HCT116 (cell line): Measurements from ENCODE around the gene RASL11B. TPM values are rescaled to one million over a fixed set of nuclear protein-coding genes. Genes with fewer than 3 reads are reported as not detected.

Experiments
- ATAC-seq: fragments of 200-7000 bp; cut with Tn5 transposase; 2 replicates; pipeline ENCODE4 v1.9.1; 2020; ENCODE audit warnings: mild to moderate bottlenecking, moderate library complexity
- BruUV-seq: library from RNA; stranded (reverse); fragments of 400-500 nt; replicated peaks from 2 replicates; lab custom pipeline; 2021; lab: Mats Ljungman, UMichigan
- CTCF ChIA-PET: fragments of 300-600 bp; sonication (Branson Sonifier 250); formaldehyde crosslinking; loops from one replicate; lab custom pipeline; 2021; ENCODE audit warnings: antibody characterized with exemption; lab: Charles Lee
- POLR2A ChIA-PET: fragments of 300-600, 350-600 bp; sonication (Branson Sonifier 250); formaldehyde crosslinking; loops from one replicate; lab custom pipeline; 2021; ENCODE audit warnings: antibody characterized with exemption; lab: Charles Lee
- RAD21 ChIA-PET, 2 experiments: fragments of 300-600 bp; sonication (Branson Sonifier 250); formaldehyde crosslinking; loops; one replicate each; lab custom pipeline; 2023; ENCODE audit warnings: low total read pairs in 2 of 2; ENCODE audit not compliant: uncharacterized antibody in 2 of 2, unreplicated experiment in 2 of 2, low non-redundant PET in 1 of 2; lab: Charles Lee
- DNase-seq: peaks from one replicate; pipeline ENCODE4 v3.0.0-alpha.2; 2010; ENCODE audit warnings: low read depth, low spot score
- H2AFZ ChIP-seq: fragments of 200-600 bp; shearing (Covaris generic), sonication (generic); 2 replicates; pipeline ENCODE4 v1.6.1; 2017; ENCODE audit warnings: low read depth, mixed run types, mixed read lengths, antibody characterized with exemption, low read length; ENCODE audit not compliant: poor library complexity, severe bottlenecking
- H3K27ac ChIP-seq: 2 replicates; pipeline ENCODE4 v1.5.1; 2012; ENCODE audit warnings: low read depth, low read length
- H3K27me3 ChIP-seq: fragments of 200-600 bp; sonication (generic); 2 replicates; pipeline ENCODE4 v1.6.1; 2016; ENCODE audit warnings: mixed run types, low read length, mixed read lengths; ENCODE audit not compliant: insufficient read depth
- H3K36me3 ChIP-seq, 2 experiments: fragments of 200-500 bp in 1 of 2; fragments of 200-600 bp in 1 of 2; sonication (Bioruptor generic) in 1 of 2; sonication (generic) in 1 of 2; 2 replicates each; pipeline versions ENCODE4 v1.5.1 to v1.6.1; 2014 to 2016; ENCODE audit warnings: low read length in 2 of 2, inconsistent platforms in 1 of 2, mixed read lengths in 1 of 2, mixed run types in 1 of 2; ENCODE audit not compliant: insufficient read depth in 2 of 2, control insufficient read depth in 1 of 2
- H3K4me1 ChIP-seq, 2 experiments: fragments of 200-600 bp in 1 of 2; sonication (generic) in 1 of 2; 2 replicates each; pipeline versions ENCODE4 v1.5.1 to v1.6.1; 2012 to 2017; ENCODE audit warnings: low read length in 2 of 2, inconsistent platforms in 1 of 2, mild to moderate bottlenecking in 1 of 2, mixed read lengths in 1 of 2, mixed run types in 1 of 2, moderate library complexity in 1 of 2; ENCODE audit not compliant: insufficient read depth in 2 of 2, control insufficient read depth in 1 of 2
- H3K4me2 ChIP-seq: fragments of 200-600 bp; sonication (generic); 2 replicates; pipeline ENCODE4 v1.6.1; 2017; ENCODE audit warnings: mixed run types, low read length, mixed read lengths
- H3K4me3 ChIP-seq, 2 experiments: fragments of 200-600 bp in 1 of 2; sonication (generic) in 1 of 2; replicated peaks in 1 of 2; 2 replicates each; pipeline ENCODE4 v1.5.1; 2011 to 2016; ENCODE audit warnings: low read length in 2 of 2, control low read depth in 1 of 2, low read depth in 1 of 2, mild to moderate bottlenecking in 1 of 2, mixed read lengths in 1 of 2, mixed run types in 1 of 2
- H3K79me2 ChIP-seq: fragments of 200-600 bp; sonication (generic); 2 replicates; pipeline ENCODE4 v1.6.1; 2017; ENCODE audit warnings: mild to moderate bottlenecking, mixed run types, low read length, moderate library complexity, mixed read lengths; ENCODE audit not compliant: insufficient read depth
- H3K9ac ChIP-seq: fragments of 200-600 bp; sonication (generic); 2 replicates; pipeline ENCODE4 v1.6.1; 2016; ENCODE audit warnings: low read length, mixed read lengths
- H3K9me2 ChIP-seq: fragments of 200-600 bp; sonication (generic), shearing (Covaris generic); 2 replicates; pipeline ENCODE4 v1.6.1; 2017; ENCODE audit warnings: mixed run types, mild to moderate bottlenecking, moderate library complexity; ENCODE audit not compliant: insufficient read depth
- H3K9me3 ChIP-seq, 2 experiments: fragments of 200-500 bp in 1 of 2; fragments of 200-600 bp in 1 of 2; sonication (Bioruptor generic) in 1 of 2; sonication (generic) in 1 of 2; 2 replicates each; pipeline ENCODE4 v1.6.1; 2014 to 2017; ENCODE audit warnings: low read length in 2 of 2, mixed read lengths in 2 of 2, inconsistent platforms in 1 of 2, low read depth in 1 of 2, mild to moderate bottlenecking in 1 of 2, mixed run types in 1 of 2, moderate library complexity in 1 of 2; ENCODE audit not compliant: control insufficient read depth in 1 of 2, insufficient read depth in 1 of 2
- H4K20me1 ChIP-seq: fragments of 200-600 bp; sonication (generic), shearing (Covaris generic); 2 replicates; pipeline ENCODE4 v1.6.1; 2017; ENCODE audit warnings: mixed run types, mild to moderate bottlenecking, moderate library complexity; ENCODE audit not compliant: insufficient read depth
- CBX3 ChIP-seq: IDR thresholded peaks from 2 replicates; pipeline ENCODE4 v1.6.1; 2012; ENCODE audit warnings: low read depth
- CEBPB ChIP-seq: IDR thresholded peaks from 2 replicates; pipeline ENCODE4 v1.6.1; 2012; ENCODE audit warnings: low read depth
- EGR1 ChIP-seq: IDR thresholded peaks from 2 replicates; pipeline ENCODE4 v1.6.1; 2012; ENCODE audit warnings: low read depth
- EZH2 ChIP-seq: fragments of 200-600 bp; sonication (generic); IDR thresholded peaks from 2 replicates; pipeline ENCODE4 v1.6.1; 2017; ENCODE audit warnings: antibody characterized with exemption, mixed run types
- EZH2phosphoT487 ChIP-seq: fragments of 200-600 bp; IDR thresholded peaks from 2 replicates; pipeline ENCODE4 v1.6.1; 2018; ENCODE audit warnings: antibody characterized with exemption, borderline replicate concordance
- JUND ChIP-seq: IDR thresholded peaks from 2 replicates; pipeline ENCODE4 v1.6.1; 2012
- POLR2AphosphoS5 ChIP-seq: IDR thresholded peaks from 2 replicates; pipeline ENCODE4 v1.6.1; 2011; ENCODE audit warnings: mild to moderate bottlenecking, low read depth, low read length, moderate library complexity
- RAD21 ChIP-seq: IDR thresholded peaks from 2 replicates; pipeline ENCODE4 v1.6.1; 2012; ENCODE audit warnings: low read depth, mild to moderate bottlenecking
- SP1 ChIP-seq: IDR thresholded peaks from 2 replicates; pipeline ENCODE4 v1.6.1; 2012; ENCODE audit warnings: low read depth
- SRF ChIP-seq: IDR thresholded peaks from 2 replicates; pipeline ENCODE4 v1.6.1; 2012; ENCODE audit warnings: low read depth
- TCF7L2 ChIP-seq: IDR thresholded peaks from 2 replicates; pipeline ENCODE4 v1.7.0; 2011; ENCODE audit warnings: borderline replicate concordance, inconsistent platforms; ENCODE audit not compliant: insufficient read depth, insufficient read length; ENCODE audit errors: extremely low read depth
- YY1 ChIP-seq: IDR thresholded peaks from 2 replicates; pipeline ENCODE4 v1.6.1; 2011; ENCODE audit warnings: low read length, low read depth, moderate library complexity, mild to moderate bottlenecking; ENCODE audit not compliant: insufficient replicate concordance; ENCODE audit errors: extremely low read depth
- ZFX ChIP-seq: fragments of 450-650 bp; IDR thresholded peaks from 2 replicates; pipeline ENCODE4 v1.6.1; 2017
- intact Hi-C: fragments of 100-400 bp; cut with micrococcal nuclease; formaldehyde crosslinking; loops from 2 replicates; pipeline ENCODE4 v1.10.0; 2022
- total RNA-seq: library from RNA; stranded (reverse); gene quantifications from one replicate; pipeline ENCODE4 v1.2.1, GENCODE V29; 2021; ENCODE audit not compliant: unreplicated experiment
- TF ChIP-seq, protein P1 (sequence below): IDR thresholded peaks from 2 replicates; pipeline ENCODE4 v1.6.1; 2012
- TF ChIP-seq, protein P2 (sequence below): IDR thresholded peaks from 2 replicates; pipeline ENCODE4 v1.6.1; 2012; ENCODE audit warnings: low read depth
- TF ChIP-seq, protein P3 (sequence below): IDR thresholded peaks from 2 replicates; pipeline ENCODE4 v1.6.1; 2011; ENCODE audit warnings: mild to moderate bottlenecking, low read length, moderate library complexity; ENCODE audit not compliant: insufficient replicate concordance; ENCODE audit errors: extremely low read depth

Gene RASL11B
- total RNA-seq, 1 experiment from 2014 or later = 0.34 TPM

DNA sequence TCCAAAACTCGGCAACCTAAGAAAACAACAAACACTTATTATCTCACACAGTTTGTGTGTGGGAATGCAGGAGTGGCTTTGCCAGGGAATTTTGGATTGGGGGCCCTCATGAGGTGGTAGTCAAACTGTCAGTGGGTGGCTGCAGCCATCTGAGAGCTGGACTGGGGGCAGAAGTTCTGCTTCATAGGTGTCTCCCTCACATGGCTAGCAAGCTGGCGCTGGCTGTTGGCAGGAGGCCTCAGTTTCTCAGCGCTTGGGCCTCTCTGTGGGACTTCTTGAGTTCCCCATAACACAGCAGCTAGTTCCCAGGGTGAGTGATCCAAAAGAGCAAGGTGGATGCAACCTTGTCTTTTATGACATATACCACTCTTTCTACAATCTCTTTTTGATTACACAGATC, 26.0 kb upstream of the RASL11B start:
- Histone ChIP-seq H4K20me1 (no peaks in the 10 kb centered on the region; the same call in 1 of the 2 replicates), H3K4me3 (no peak overlapping the region), H3K9me3 (no peaks in the 10 kb centered on the region), H3K4me2 (no peak overlapping the region), H3K9ac (no peak overlapping the region), H3K4me1 (peaks cover 6 to 14% of the 10 kb centered on the region in 2 experiments; a peak in 2 of 4 replicates), H3K9me2 (no peaks in the 10 kb centered on the region), H3K79me2 (no peaks in the 10 kb centered on the region), H3K36me3 (no peaks in the 10 kb centered on the region)
- BruUV-seq = no TSS peak
- CTCF ChIA-PET = no interaction called here
- TF ChIP-seq CEBPB = no peak
- TF ChIP-seq EZH2 = no peak
- TF ChIP-seq JUND = no peak
- TF ChIP-seq TCF7L2 = no peak
- TF ChIP-seq, all 23 proteins: peak for 0
- H3K27ac ChIP-seq = no peak overlapping the region
- intact Hi-C loops = no loop called here
- ChIA-PET POLR2A (no interaction called here), RAD21 (no interaction called here)
- ATAC-seq (no peak), DNase-seq (no peak)
- no peak overlapping the region for H2AFZ ChIP-seq
- no peaks in the 10 kb centered on the region for H3K27me3 ChIP-seq

DNA sequence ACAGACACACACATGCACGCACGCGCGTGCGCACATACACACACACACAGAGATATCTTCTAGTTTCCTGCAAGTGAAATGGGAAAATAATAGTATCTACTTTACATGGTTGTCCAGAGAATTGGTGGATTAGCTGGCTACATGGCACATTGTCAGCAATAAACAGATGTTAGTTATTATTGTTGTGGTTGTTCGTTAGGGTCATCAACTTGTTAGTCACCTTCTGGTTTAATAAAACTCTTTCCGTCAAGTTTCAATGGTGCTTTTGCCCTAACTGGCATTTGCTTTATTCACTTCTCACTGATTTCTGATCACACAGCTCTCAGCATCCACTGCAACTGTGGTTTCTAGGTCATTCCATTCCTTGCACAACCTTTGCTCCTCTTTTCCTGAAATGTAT, 25.4 kb upstream of the RASL11B start:
- H3K79me2 ChIP-seq = no peaks in the 10 kb centered on the region
- CTCF ChIA-PET = no interaction called here
- no peaks in the 10 kb centered on the region for H3K9me2 ChIP-seq
- H3K27me3 ChIP-seq = no peaks in the 10 kb centered on the region
- H3K9ac ChIP-seq = no peak overlapping the region
- ATAC-seq (no peak), DNase-seq (no peak)
- H3K9me3 ChIP-seq = no peaks in the 10 kb centered on the region
- H4K20me1 ChIP-seq = no peaks in the 10 kb centered on the region; the same call in 1 of the 2 replicates
- RAD21 ChIA-PET = no interaction called here
- no peak overlapping the region for H2AFZ ChIP-seq
- intact Hi-C loops = no loop called here
- BruUV-seq = no TSS peak
- H3K36me3 ChIP-seq = no peaks in the 10 kb centered on the region
- no peak overlapping the region for H3K4me2 ChIP-seq
- no peak overlapping the region for H3K27ac ChIP-seq
- peaks cover 6 to 14% of the 10 kb centered on the region in 2 experiments; a peak in 2 of 4 replicates for H3K4me1 ChIP-seq
- H3K4me3 ChIP-seq = no peak overlapping the region
- POLR2A ChIA-PET = no interaction called here
- TF ChIP-seq CBX3 = no peak
- no peak for TF ChIP-seq POLR2AphosphoS5
- TF ChIP-seq ZFX = no peak
- TF ChIP-seq RAD21 = no peak
- TF ChIP-seq, protein P1, sequence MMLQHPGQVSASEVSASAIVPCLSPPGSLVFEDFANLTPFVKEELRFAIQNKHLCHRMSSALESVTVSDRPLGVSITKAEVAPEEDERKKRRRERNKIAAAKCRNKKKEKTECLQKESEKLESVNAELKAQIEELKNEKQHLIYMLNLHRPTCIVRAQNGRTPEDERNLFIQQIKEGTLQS = no peak
- TF ChIP-seq, protein P2, sequence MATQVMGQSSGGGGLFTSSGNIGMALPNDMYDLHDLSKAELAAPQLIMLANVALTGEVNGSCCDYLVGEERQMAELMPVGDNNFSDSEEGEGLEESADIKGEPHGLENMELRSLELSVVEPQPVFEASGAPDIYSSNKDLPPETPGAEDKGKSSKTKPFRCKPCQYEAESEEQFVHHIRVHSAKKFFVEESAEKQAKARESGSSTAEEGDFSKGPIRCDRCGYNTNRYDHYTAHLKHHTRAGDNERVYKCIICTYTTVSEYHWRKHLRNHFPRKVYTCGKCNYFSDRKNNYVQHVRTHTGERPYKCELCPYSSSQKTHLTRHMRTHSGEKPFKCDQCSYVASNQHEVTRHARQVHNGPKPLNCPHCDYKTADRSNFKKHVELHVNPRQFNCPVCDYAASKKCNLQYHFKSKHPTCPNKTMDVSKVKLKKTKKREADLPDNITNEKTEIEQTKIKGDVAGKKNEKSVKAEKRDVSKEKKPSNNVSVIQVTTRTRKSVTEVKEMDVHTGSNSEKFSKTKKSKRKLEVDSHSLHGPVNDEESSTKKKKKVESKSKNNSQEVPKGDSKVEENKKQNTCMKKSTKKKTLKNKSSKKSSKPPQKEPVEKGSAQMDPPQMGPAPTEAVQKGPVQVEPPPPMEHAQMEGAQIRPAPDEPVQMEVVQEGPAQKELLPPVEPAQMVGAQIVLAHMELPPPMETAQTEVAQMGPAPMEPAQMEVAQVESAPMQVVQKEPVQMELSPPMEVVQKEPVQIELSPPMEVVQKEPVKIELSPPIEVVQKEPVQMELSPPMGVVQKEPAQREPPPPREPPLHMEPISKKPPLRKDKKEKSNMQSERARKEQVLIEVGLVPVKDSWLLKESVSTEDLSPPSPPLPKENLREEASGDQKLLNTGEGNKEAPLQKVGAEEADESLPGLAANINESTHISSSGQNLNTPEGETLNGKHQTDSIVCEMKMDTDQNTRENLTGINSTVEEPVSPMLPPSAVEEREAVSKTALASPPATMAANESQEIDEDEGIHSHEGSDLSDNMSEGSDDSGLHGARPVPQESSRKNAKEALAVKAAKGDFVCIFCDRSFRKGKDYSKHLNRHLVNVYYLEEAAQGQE = no peak
- no peak for TF ChIP-seq EGR1
- no peak for TF ChIP-seq YY1
- TF ChIP-seq, protein P3, sequence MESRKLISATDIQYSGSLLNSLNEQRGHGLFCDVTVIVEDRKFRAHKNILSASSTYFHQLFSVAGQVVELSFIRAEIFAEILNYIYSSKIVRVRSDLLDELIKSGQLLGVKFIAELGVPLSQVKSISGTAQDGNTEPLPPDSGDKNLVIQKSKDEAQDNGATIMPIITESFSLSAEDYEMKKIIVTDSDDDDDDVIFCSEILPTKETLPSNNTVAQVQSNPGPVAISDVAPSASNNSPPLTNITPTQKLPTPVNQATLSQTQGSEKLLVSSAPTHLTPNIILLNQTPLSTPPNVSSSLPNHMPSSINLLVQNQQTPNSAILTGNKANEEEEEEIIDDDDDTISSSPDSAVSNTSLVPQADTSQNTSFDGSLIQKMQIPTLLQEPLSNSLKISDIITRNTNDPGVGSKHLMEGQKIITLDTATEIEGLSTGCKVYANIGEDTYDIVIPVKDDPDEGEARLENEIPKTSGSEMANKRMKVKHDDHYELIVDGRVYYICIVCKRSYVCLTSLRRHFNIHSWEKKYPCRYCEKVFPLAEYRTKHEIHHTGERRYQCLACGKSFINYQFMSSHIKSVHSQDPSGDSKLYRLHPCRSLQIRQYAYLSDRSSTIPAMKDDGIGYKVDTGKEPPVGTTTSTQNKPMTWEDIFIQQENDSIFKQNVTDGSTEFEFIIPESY = no peak
- TF ChIP-seq TCF7L2 = no peak
- TF ChIP-seq EZH2phosphoT487 = no peak
- TF ChIP-seq SRF = no peak
- TF ChIP-seq EZH2 = no peak
- no peak for TF ChIP-seq JUND
- TF ChIP-seq SP1 = no peak
